Gastrocnemius medialis (tissue), 4 donors: ENCODE results near the gene IARS1. TPM values are rescaled to one million over a fixed set of nuclear protein-coding genes. Genes with fewer than 3 reads are reported as not detected.

Experiments used
- ATAC-seq, 2 donors: fragments of 150-250 bp; one replicate each; pipeline ENCODE4 v1.9.1; 2016
- DNase-seq, 2 donors: peaks; one replicate each; pipeline ENCODE4 v3.0.0-alpha.2; 2019
- H3K27ac ChIP-seq, 4 donors: fragments of 200-600 bp; sonication (generic); 1 replicate in 1 of 4; 2 replicates in 3 of 4; pipeline ENCODE4 v1.5.1; 2016 to 2018; ENCODE audit warnings: mild to moderate bottlenecking in 2 of 4, moderate library complexity in 1 of 4
- H3K27me3 ChIP-seq, 3 donors: fragments of 200-600 bp; sonication (generic) in 2 of 3; 1 replicate in 1 of 3; 2 replicates in 2 of 3; pipeline versions ENCODE4 v1.5.1 to v1.6.0; 2016 to 2019; ENCODE audit warnings: mild to moderate bottlenecking in 1 of 3, moderate library complexity in 1 of 3
- H3K36me3 ChIP-seq, 2 donors: fragments of 200-600 bp; sonication (generic) in 1 of 2; one replicate each; pipeline ENCODE4 v1.5.1; 2017 to 2018
- H3K4me1 ChIP-seq, 2 donors: fragments of 200-600 bp; sonication (generic) in 1 of 2; one replicate each; pipeline ENCODE4 v1.5.1; 2016 to 2017; ENCODE audit warnings: mild to moderate bottlenecking in 2 of 2
- H3K4me3 ChIP-seq, 4 donors: fragments of 200-600 bp; sonication (generic) in 3 of 4; 1 replicate in 1 of 4; 2 replicates in 3 of 4; pipeline ENCODE4 v1.5.1; 2016 to 2019; ENCODE audit warnings: mild to moderate bottlenecking in 2 of 4
- H3K9me3 ChIP-seq, 3 donors: fragments of 200-600 bp; sonication (generic) in 2 of 3; 1 replicate in 1 of 3; 2 replicates in 2 of 3; pipeline ENCODE4 v1.5.1; 2016 to 2019
- POLR2A ChIP-seq, 2 donors: fragments of 450-650 bp; IDR thresholded peaks; one replicate each; pipeline ENCODE4 v1.6.1; 2017; ENCODE audit warnings: antibody characterized with exemption in 2 of 2, mild to moderate bottlenecking in 2 of 2, moderate library complexity in 2 of 2
- in situ Hi-C, 4 donors: fragments of 200-750 bp; cut with MboI; loops; one replicate each; pipeline versions ENCODE4 v1.15.0 to v1.8.0; 2017; ENCODE audit warnings: low sequenced_read_pairs in 4 of 4
- intact Hi-C: fragments of 100-400 bp; cut with DNase I; formaldehyde crosslinking; loops from one replicate; pipeline ENCODE4 v1.15.1; 2023; ENCODE audit warnings: low total_unique reads
- total RNA-seq, 4 donors: library from RNA; depleted of rRNA; stranded (reverse); fragments of >200 nt; gene quantifications; one replicate each; pipeline versions ENCODE4 v1.1.0 to v1.2.3, GENCODE V29; 2016
- TF ChIP-seq, protein P1 (sequence below), 5 experiments: fragments of 450-650 bp in 3 of 5; fragments of 200-600 bp in 2 of 5; sonication (generic) in 2 of 5; IDR thresholded peaks in 4 of 5; conservative IDR thresholded peaks in 1 of 5; 1 replicate in 4 of 5; 2 replicates in 1 of 5; pipeline ENCODE4 v1.5.1; 2016 to 2019; ENCODE audit warnings: antibody characterized with exemption in 5 of 5, mild to moderate bottlenecking in 3 of 5, moderate library complexity in 3 of 5

Gene IARS1
- total RNA-seq, 4 donors from 2014 or later, result 87.0 to 111 (median 100) TPM

DNA sequence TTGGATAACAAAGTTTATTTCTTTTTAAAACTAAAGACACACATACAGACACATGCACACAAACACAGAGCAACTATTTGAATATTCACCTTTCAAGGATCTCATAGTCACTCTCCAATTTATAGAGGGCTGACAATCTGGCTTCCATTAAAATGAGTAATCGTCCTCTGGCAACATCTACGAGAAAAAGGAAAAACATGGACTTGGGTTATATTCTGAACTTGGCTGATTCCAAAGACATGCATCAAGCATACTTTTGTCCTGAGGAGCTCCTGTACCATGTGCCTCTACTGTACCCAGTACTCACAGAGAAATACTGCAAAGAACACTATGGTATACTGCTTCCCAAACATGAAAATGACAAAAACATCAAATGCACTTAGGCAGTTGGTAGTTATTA, 15.4 kb downstream of the IARS1 start:
- no peaks in the 10 kb centered on the region for H3K27me3 ChIP-seq
- intact Hi-C loops, result no loop called here
- H3K9me3 ChIP-seq, result no peaks in the 10 kb centered on the region
- DNase-seq, result no peak
- peaks cover 9 to 98% of the 10 kb centered on the region in 2 donors for H3K36me3 ChIP-seq
- TF ChIP-seq, protein P1, sequence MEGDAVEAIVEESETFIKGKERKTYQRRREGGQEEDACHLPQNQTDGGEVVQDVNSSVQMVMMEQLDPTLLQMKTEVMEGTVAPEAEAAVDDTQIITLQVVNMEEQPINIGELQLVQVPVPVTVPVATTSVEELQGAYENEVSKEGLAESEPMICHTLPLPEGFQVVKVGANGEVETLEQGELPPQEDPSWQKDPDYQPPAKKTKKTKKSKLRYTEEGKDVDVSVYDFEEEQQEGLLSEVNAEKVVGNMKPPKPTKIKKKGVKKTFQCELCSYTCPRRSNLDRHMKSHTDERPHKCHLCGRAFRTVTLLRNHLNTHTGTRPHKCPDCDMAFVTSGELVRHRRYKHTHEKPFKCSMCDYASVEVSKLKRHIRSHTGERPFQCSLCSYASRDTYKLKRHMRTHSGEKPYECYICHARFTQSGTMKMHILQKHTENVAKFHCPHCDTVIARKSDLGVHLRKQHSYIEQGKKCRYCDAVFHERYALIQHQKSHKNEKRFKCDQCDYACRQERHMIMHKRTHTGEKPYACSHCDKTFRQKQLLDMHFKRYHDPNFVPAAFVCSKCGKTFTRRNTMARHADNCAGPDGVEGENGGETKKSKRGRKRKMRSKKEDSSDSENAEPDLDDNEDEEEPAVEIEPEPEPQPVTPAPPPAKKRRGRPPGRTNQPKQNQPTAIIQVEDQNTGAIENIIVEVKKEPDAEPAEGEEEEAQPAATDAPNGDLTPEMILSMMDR (IDR thresholded peaks at IDR 0.05 in 4 of 5, conservative IDR thresholded peaks at IDR 0.05 in 1 of 5), result no peak
- no peak for TF ChIP-seq POLR2A (IDR thresholded peaks at IDR 0.05)
- no peaks in the 10 kb centered on the region for H3K4me1 ChIP-seq
- no peak overlapping the region for H3K27ac ChIP-seq
- ATAC-seq, result no peak
- no peak overlapping the region for H3K4me3 ChIP-seq
- in situ Hi-C loops, result loop anchor here in 1 of 4 donors (25.0 kb wide), 1 partner anchor 141 kb away; no protein-coding TSS in a partner anchor

DNA sequence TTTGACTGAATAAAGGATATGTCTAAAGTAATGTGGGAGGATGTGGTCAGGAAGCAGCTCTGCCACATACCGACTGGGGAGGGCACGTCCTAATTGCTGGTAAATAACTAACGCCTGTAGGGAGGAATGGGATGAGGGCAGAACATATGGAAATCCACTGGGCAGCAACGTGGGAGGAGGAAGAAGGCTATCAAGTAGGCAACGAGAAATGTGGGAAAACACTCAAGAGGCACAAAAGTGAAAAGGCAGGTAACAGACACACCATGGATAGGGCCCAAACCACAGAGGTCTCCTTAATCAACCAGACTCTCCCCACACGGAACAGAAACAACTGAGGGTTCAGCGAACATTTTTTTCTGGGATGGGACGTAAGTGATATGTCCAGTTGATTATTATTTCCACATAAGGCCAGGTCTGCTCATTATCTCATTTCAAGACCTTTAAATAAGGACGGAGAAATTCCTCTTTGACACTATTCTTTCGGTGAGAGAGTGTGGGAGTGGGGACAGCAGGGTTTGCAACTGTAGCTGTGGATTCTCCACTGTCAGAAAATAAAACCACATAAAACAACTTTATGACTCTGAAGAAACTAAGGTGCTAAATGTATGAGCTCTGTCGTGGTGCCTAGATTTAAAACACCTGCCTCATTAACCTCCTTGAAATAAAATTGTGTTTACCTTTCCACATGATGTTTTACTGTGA, 17.0 kb downstream of the IARS1 start:
- no peak overlapping the region for H3K27ac ChIP-seq
- intact Hi-C loops, result no loop called here
- H3K27me3 ChIP-seq, result no peaks in the 10 kb centered on the region
- peaks cover 9 to 95% of the 10 kb centered on the region in 2 donors for H3K36me3 ChIP-seq
- no peaks in the 10 kb centered on the region for H3K9me3 ChIP-seq
- ATAC-seq (no peak), DNase-seq (no peak)
- no peak for TF ChIP-seq POLR2A (IDR thresholded peaks at IDR 0.05)
- TF ChIP-seq, protein P1 (IDR thresholded peaks at IDR 0.05 in 4 of 5, conservative IDR thresholded peaks at IDR 0.05 in 1 of 5), result no peak
- in situ Hi-C loops, result loop anchor here in 1 of 4 donors (25.0 kb wide), 1 partner anchor 139 kb away; no protein-coding TSS in a partner anchor
- no peak overlapping the region for H3K4me3 ChIP-seq
- H3K4me1 ChIP-seq, result no peaks in the 10 kb centered on the region

DNA sequence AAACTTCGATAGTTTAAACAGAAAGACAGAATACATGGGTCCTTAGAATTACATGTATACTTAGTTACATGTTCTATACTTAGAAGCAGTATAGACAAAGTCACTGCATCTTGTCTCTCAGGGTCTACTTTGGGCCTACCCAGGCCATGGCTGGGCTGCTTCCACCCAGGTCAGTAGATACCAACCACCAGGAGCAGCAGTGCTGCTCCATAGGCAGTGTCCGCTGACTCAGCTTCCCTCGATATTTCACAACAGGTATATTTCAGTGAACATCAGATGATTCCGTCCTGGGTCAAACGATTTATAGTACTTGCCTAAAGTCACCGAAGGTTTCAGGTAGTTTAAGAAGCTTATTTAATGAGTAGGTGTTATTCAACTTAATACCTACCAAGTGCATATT, 18.0 kb downstream of the IARS1 start:
- ATAC-seq (no peak), DNase-seq (no peak)
- in situ Hi-C loops (loop anchor here in 1 of 4 donors (25.0 kb wide), 1 partner anchor 138 kb away; no protein-coding TSS in a partner anchor), intact Hi-C loops (no loop called here)
- peaks cover 9 to 95% of the 10 kb centered on the region in 2 donors for H3K36me3 ChIP-seq
- H3K9me3 ChIP-seq, result no peaks in the 10 kb centered on the region
- H3K27ac ChIP-seq, result no peak overlapping the region
- no peak for TF ChIP-seq POLR2A (IDR thresholded peaks at IDR 0.05)
- TF ChIP-seq, protein P1 (IDR thresholded peaks at IDR 0.05 in 4 of 5, conservative IDR thresholded peaks at IDR 0.05 in 1 of 5), result no peak
- no peaks in the 10 kb centered on the region for H3K4me1 ChIP-seq
- no peaks in the 10 kb centered on the region for H3K27me3 ChIP-seq
- no peak overlapping the region for H3K4me3 ChIP-seq

DNA sequence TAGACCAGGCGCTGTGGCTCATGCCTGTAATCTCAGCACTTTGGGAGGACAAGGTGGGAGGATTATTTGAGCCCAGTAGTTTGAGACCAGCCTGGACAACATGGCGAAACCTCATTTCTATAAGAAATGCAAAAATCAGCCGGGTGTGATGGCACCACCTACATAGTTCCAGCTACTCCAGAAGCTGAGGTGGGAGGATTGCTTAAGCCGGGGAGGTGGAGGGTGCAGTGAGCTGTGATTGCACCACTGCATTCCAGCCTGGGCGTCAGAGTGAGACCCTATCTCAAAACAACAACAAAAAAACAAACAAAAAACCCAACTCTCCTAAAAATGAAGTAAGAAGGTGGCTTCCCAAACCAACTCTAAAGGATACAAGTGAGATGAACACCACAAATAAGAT, 23.0 kb downstream of the IARS1 start:
- ATAC-seq, result no peak

More for the DNA sequence above, 23.0 kb downstream of the IARS1 start:
- Histone ChIP-seq H3K4me3 (no peak overlapping the region), H3K9me3 (no peaks in the 10 kb centered on the region), H3K4me1 (no peaks in the 10 kb centered on the region), H3K36me3 (peaks cover 9 to 95% of the 10 kb centered on the region in 2 donors), H3K27me3 (no peaks in the 10 kb centered on the region), H3K27ac (no peak overlapping the region)
- no peak for TF ChIP-seq POLR2A (IDR thresholded peaks at IDR 0.05)
- TF ChIP-seq, protein P1 (IDR thresholded peaks at IDR 0.05 in 4 of 5, conservative IDR thresholded peaks at IDR 0.05 in 1 of 5), result no peak
- intact Hi-C loops, result no loop called here
- in situ Hi-C loops, result no loop called here
- DNase-seq, result no peak
